ENCODE results near the gene KLHL3.

DNA sequence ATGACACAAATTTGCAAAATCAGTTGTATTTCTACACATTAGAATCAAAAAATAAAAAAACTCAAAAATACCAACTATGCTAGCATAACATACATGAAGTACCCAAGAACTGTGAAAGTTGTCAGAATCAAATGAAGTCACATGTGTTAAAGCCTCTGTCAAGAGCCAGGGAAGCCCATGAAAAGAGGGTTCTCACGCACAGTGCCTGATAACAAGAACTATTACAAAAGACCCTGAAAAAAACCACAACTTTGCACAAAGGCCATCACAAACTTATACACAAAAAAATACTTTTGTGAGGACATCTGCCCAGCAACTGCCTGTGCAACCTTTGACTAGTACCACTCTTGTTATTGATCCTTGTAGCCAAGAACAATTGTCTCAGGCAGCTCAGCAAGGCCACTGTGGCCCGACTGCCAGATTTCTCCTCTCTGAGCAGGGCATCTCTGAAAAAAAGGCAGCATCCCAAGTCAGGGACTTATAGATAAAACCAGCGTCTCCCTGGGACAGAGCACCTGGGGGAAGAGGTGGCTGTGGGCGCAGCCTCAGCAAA lies 47.2 kb upstream of the KLHL3 start:
- TF ChIP-seq, protein P1, sequence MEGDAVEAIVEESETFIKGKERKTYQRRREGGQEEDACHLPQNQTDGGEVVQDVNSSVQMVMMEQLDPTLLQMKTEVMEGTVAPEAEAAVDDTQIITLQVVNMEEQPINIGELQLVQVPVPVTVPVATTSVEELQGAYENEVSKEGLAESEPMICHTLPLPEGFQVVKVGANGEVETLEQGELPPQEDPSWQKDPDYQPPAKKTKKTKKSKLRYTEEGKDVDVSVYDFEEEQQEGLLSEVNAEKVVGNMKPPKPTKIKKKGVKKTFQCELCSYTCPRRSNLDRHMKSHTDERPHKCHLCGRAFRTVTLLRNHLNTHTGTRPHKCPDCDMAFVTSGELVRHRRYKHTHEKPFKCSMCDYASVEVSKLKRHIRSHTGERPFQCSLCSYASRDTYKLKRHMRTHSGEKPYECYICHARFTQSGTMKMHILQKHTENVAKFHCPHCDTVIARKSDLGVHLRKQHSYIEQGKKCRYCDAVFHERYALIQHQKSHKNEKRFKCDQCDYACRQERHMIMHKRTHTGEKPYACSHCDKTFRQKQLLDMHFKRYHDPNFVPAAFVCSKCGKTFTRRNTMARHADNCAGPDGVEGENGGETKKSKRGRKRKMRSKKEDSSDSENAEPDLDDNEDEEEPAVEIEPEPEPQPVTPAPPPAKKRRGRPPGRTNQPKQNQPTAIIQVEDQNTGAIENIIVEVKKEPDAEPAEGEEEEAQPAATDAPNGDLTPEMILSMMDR (IDR thresholded peaks at IDR 0.05; ENCODE audit: extremely low read depth in 1 of 2, insufficient read depth in 1 of 2, low read depth in 1 of 2, low read length in 2 of 2): no peak
- TF ChIP-seq POLR2AphosphoS5 (IDR thresholded peaks at IDR 0.05; ENCODE audit: insufficient read depth, low read depth, low read length) (no peak), JUN (IDR thresholded peaks at IDR 0.05; ENCODE audit: borderline replicate concordance, insufficient read depth, insufficient read length, low read depth) (no peak)

All from endothelial cell of umbilical vein (primary cell).